Measurements from ENCODE around the gene SLC25A34. TPM values are rescaled to one million over a fixed set of nuclear protein-coding genes. Genes with fewer than 3 reads are reported as not detected.

Gene SLC25A34
- total RNA-seq (2022; extraction: Qiagen RNA extraction; ENCODE audit: low read depth) = 0.09 to 0.77 TPM (median 0.39 TPM) in 4 of 5 replicates, not detected in the other

DNA sequence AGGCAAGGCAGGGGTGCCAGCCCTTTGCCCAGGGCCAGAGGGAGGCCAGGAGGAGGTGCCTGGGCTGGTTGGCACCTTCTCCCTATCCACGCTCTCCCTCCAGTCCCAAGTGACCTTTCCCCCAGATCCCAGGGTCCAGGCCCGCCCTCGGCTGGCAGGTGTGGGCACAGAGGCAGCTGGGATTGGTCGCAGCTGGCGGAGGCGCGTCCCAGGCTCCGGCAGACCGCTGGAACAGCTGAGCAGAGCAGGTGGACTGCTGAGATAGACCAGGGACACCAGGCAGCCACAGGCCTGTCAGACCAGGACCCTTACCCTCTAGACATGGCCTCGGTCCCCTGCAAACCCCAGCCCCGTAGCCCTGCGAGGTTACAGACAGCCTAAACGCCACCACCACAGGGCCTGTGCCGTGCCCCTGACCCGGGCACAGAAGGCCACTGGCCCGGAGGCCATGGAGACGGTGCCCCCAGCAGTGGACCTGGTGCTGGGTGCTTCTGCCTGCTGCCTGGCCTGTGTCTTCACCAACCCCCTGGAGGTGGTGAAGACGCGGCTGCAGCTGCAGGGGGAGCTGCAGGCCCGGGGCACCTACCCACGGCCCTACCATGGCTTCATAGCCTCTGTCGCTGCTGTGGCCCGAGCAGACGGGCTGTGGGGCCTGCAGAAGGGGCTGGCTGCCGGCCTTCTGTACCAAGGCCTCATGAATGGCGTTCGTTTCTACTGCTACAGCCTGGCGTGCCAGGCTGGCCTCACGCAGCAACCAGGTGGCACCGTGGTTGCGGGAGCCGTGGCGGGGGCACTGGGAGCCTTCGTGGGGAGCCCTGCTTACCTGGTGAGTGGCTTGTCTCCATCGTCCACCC lies at the start of gene SLC25A34:
TSS of gene SLC25A34 (plus strand) at position 221 of the 854 bp plus-strand sequence. CDS start at position 449, 228 bp downstream.

DNA sequence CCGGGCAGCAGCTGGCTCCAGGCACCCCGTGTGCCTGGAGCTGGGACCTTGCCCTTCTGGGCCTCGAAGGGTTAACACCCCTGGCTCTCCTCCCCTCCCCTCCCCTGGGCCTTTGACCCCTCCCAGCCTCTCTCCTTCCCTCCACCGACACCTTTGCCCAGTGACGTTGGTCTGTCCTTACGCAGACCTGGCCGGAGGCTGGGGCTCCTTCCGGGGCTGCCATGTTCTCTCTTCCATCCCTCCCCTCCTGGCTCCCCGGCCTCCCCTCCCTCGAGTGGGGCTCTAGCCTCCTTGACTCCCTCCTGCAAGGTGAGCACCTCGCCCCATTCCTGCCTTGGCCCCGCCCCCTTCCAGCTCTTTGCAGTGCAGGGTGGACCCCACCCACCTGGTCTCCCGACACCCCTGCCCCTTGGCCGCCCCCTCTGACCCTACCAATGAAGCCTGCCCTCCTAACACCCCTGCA lies 6.3 kb downstream of the SLC25A34 start, which contains the start of gene TMEM82:
TSS of gene TMEM82 (plus strand) at position 161 of the 463 bp plus-strand sequence. CDS start at position 222, 61 bp downstream.

DNA sequence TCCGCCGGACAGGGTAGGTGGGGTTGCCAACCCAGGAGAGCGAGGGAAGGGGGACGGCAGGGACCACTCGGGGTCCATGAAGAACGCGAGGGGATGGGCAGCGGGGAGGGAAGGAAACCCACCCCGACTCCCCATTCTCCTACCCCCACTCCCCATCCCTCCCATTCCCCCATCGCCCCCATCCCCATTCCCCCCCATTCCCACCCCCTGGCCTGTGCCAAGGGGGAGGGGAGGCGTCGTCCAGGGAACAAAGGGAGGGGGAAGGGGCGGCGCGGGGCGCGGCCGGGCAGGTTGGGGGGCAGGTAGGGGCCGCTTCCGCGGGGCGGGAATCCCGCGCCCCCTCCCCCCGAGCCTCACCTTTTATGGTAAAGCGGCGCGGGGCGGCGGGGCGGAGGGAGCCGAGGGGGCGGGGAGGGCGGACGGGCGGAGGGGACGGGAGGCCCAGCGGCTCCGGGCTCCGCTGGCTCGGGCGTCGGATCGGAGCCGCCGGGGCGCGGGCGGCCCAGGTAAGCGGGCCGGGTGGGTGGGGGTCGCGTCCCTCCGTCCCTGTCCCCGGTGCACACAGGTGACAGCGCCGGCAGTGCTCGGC lies 22.4 kb downstream of the SLC25A34 start, which contains the start of gene FBLIM1:
TSS of gene FBLIM1 (plus strand) at position 453 of the 589 bp plus-strand sequence. CDS start 6,189 bp downstream, outside the sequence.

Other genes starting within 250 kb of the SLC25A34 start
- 4.8 to 6.7 TPM (median 5.8 TPM) in 5 replicates for gene CASP9, start 212.0 kb upstream of the SLC25A34 start, total RNA-seq (2022; extraction: Qiagen RNA extraction; ENCODE audit: low read depth)
- 4.0 to 5.9 TPM (median 5.3 TPM) in 5 replicates for gene DNAJC16, start 209.4 kb upstream of the SLC25A34 start, total RNA-seq (2022; extraction: Qiagen RNA extraction; ENCODE audit: low read depth)
- 5.4 to 8.2 TPM (median 7.5 TPM) in 5 replicates for gene AGMAT, start 151.2 kb upstream of the SLC25A34 start, total RNA-seq (2022; extraction: Qiagen RNA extraction; ENCODE audit: low read depth)
- 6.4 to 9.3 TPM (median 8.2 TPM) in 5 replicates for gene DDI2, start 118.8 kb upstream of the SLC25A34 start, total RNA-seq (2022; extraction: Qiagen RNA extraction; ENCODE audit: low read depth)
- gene PLEKHM2, start 51.9 kb upstream of the SLC25A34 start, total RNA-seq (2022; extraction: Qiagen RNA extraction; ENCODE audit: low read depth) = 19.5 to 26.9 TPM (median 25.6 TPM) in 5 replicates
- not detected in 5 replicates for gene TMEM82, start 6.2 kb downstream of the SLC25A34 start, total RNA-seq (2022; extraction: Qiagen RNA extraction; ENCODE audit: low read depth)
- 20.9 to 32.7 TPM (median 29.1 TPM) in 5 replicates for gene FBLIM1, start 22.5 kb downstream of the SLC25A34 start, total RNA-seq (2022; extraction: Qiagen RNA extraction; ENCODE audit: low read depth)
- 5.7 to 9.2 TPM (median 6.7 TPM) in 5 replicates for gene UQCRHL, start 71.4 kb downstream of the SLC25A34 start, total RNA-seq (2022; extraction: Qiagen RNA extraction; ENCODE audit: low read depth)
- 32.0 to 42.0 TPM (median 38.9 TPM) in 5 replicates for gene SPEN, start 111.4 kb downstream of the SLC25A34 start, total RNA-seq (2022; extraction: Qiagen RNA extraction; ENCODE audit: low read depth)
- gene ZBTB17, start 239.8 kb downstream of the SLC25A34 start, total RNA-seq (2022; extraction: Qiagen RNA extraction; ENCODE audit: low read depth) = 9.9 to 13.4 TPM (median 12.5 TPM) in 5 replicates